ENCODE data around the gene CCDC197.

CCDC197 gene

GRCh38 chr14:94031883-94032279, 34.8 kb downstream of the CCDC197 start:
- DNase-seq, result no peak
- in situ Hi-C loops (cut with MboI; ENCODE audit: low pct_unique_long_range_greater_than_20kb, low sequenced_read_pairs), result no loop called here

GRCh38 chr14:94034886-94035285, 37.8 kb downstream of the CCDC197 start:
- in situ Hi-C loops (cut with MboI; ENCODE audit: low pct_unique_long_range_greater_than_20kb, low sequenced_read_pairs), result no loop called here
- no peak for DNase-seq

GRCh38 chr14:94036313-94037167, 39.4 kb downstream of the CCDC197 start:
- in situ Hi-C loops (cut with MboI; ENCODE audit: low pct_unique_long_range_greater_than_20kb, low sequenced_read_pairs), result no loop called here
- peak; percentile 90 for DNase-seq

- in situ Hi-C loops (cut with MboI; ENCODE audit: low pct_unique_long_range_greater_than_20kb, low sequenced_read_pairs), result no loop called here
These were observed 40.9 kb downstream of the CCDC197 start for GRCh38 chr14:94037954-94038353.

GRCh38 chr14:94038510-94038909, 41.4 kb downstream of the CCDC197 start:
- in situ Hi-C loops (cut with MboI; ENCODE audit: low pct_unique_long_range_greater_than_20kb, low sequenced_read_pairs), result no loop called here
- DNase-seq, result no peak

More at GRCh38 chr14:94037954-94038353, 40.9 kb downstream of the CCDC197 start:
- DNase-seq, result no peak

GRCh38 chr14:94038921-94039629, 42.0 kb downstream of the CCDC197 start:
- in situ Hi-C loops (cut with MboI; ENCODE audit: low pct_unique_long_range_greater_than_20kb, low sequenced_read_pairs), result no loop called here
- no peak for DNase-seq

- DNase-seq, result no peak
- in situ Hi-C loops (cut with MboI; ENCODE audit: low pct_unique_long_range_greater_than_20kb, low sequenced_read_pairs), result no loop called here
These were observed 43.1 kb downstream of the CCDC197 start for GRCh38 chr14:94040247-94040646.

- in situ Hi-C loops (cut with MboI; ENCODE audit: low pct_unique_long_range_greater_than_20kb, low sequenced_read_pairs), result no loop called here
- DNase-seq, result no peak
These were observed 43.7 kb downstream of the CCDC197 start for GRCh38 chr14:94040796-94041195.

- in situ Hi-C loops (cut with MboI; ENCODE audit: low pct_unique_long_range_greater_than_20kb, low sequenced_read_pairs), result no loop called here
- DNase-seq, result no peak
These were observed 44.6 kb downstream of the CCDC197 start for GRCh38 chr14:94041551-94042346.

GRCh38 chr14:94042433-94043091, 45.5 kb downstream of the CCDC197 start:
- no peak for DNase-seq
- in situ Hi-C loops (cut with MboI; ENCODE audit: low pct_unique_long_range_greater_than_20kb, low sequenced_read_pairs), result no loop called here

- no peak for DNase-seq
- in situ Hi-C loops (cut with MboI; ENCODE audit: low pct_unique_long_range_greater_than_20kb, low sequenced_read_pairs), result no loop called here
These were observed 46.1 kb downstream of the CCDC197 start for GRCh38 chr14:94043111-94043755.

GRCh38 chr14:94043756-94044475, 46.8 kb downstream of the CCDC197 start:
- in situ Hi-C loops (cut with MboI; ENCODE audit: low pct_unique_long_range_greater_than_20kb, low sequenced_read_pairs), result no loop called here
- DNase-seq, result no peak

- in situ Hi-C loops (cut with MboI; ENCODE audit: low pct_unique_long_range_greater_than_20kb, low sequenced_read_pairs), result no loop called here
- no peak for DNase-seq
These were observed 47.5 kb downstream of the CCDC197 start for GRCh38 chr14:94044476-94045091.

GRCh38 chr14:94045101-94045500, 48.0 kb downstream of the CCDC197 start:
- DNase-seq, result no peak
- in situ Hi-C loops (cut with MboI; ENCODE audit: low pct_unique_long_range_greater_than_20kb, low sequenced_read_pairs), result no loop called here

- in situ Hi-C loops (cut with MboI; ENCODE audit: low pct_unique_long_range_greater_than_20kb, low sequenced_read_pairs), result no loop called here
- no peak for DNase-seq
These were observed 48.7 kb downstream of the CCDC197 start for GRCh38 chr14:94045563-94046345.

- in situ Hi-C loops (cut with MboI; ENCODE audit: low pct_unique_long_range_greater_than_20kb, low sequenced_read_pairs), result no loop called here
- no peak for DNase-seq
These were observed 49.7 kb downstream of the CCDC197 start for GRCh38 chr14:94046696-94047250.

- no peak for DNase-seq
- in situ Hi-C loops (cut with MboI; ENCODE audit: low pct_unique_long_range_greater_than_20kb, low sequenced_read_pairs), result no loop called here
These were observed 50.5 kb downstream of the CCDC197 start for GRCh38 chr14:94047581-94047980.
